GM21390 (cell line): Measurements from ENCODE around the gene FIBCD1.

Source experiments
- ATAC-seq: cut with Tn5 transposase; IDR thresholded peaks from one replicate; pipeline ENCODE4 v1.9.1; 2021; ENCODE audit not compliant: unreplicated experiment

Gene FIBCD1

DNA sequence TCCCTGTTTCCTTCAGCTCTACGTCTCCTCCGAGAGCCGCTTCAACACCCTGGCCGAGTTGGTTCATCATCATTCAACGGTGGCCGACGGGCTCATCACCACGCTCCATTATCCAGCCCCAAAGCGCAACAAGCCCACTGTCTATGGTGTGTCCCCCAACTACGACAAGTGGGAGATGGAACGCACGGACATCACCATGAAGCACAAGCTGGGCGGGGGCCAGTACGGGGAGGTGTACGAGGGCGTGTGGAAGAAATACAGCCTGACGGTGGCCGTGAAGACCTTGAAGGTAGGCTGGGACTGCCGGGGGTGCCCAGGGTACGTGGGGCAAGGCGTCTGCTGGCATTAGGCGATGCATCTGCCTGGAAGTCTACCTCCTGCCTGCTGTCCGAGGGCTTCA is 76.3 kb downstream of the FIBCD1 start:
- no peak for ATAC-seq

DNA sequence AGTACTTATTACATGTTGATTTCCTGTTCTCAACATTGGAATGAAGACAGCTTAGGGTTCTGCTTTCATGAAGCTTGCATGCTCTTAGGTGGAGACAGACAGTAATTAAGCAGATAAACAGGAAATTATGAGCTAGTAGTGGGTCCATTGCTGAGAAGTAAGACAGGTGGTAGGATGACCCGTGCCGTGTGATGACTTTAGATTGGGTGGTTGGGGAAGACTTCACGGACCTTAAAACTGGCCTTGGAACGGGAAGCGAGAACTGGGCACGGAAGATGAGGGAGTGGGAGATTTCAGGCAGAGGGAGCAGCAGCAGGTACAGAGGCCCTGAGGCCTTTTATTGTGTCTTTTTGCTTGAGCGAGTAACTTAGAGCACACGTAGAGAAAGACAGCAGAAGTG is 76.8 kb downstream of the FIBCD1 start:
- ATAC-seq = no peak

DNA sequence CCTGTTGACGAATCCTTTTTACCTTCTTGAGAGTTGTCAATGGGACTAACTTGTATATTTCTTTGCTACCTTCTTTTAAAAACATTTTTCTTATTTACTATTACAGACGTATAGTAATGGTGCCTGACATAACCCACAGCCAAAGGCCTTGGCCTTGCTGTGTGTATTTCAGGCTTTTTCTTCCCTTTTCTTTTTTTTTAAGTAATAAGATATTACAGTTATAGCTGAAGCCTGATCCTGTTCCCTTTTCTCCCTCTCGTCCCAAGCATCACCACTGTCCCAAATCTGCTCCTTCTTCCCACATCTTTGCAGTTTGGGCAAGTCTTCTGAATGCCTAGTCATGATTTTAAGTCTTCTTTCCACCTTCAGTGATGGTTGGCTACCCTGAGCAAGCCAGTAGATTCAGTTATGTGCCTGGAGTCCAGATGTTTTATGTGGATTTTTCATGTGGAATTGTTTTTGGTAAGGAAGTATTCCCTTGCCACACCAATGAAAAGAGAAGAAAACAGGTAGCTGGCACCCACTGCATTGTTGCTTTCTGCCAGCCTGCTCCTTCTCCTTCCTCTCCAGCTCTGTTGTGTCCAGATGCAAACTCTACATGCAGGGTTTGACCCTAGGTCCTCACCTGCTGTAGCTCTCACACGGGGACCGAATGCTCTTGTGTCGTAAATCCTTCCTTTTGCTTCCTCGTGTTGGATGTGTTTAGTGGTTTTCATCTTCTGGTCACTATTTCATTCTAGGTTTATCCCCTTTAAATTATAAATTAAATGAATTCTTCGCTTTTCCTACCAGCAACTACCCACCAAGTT is 77.5 kb downstream of the FIBCD1 start:
- no peak for ATAC-seq

DNA sequence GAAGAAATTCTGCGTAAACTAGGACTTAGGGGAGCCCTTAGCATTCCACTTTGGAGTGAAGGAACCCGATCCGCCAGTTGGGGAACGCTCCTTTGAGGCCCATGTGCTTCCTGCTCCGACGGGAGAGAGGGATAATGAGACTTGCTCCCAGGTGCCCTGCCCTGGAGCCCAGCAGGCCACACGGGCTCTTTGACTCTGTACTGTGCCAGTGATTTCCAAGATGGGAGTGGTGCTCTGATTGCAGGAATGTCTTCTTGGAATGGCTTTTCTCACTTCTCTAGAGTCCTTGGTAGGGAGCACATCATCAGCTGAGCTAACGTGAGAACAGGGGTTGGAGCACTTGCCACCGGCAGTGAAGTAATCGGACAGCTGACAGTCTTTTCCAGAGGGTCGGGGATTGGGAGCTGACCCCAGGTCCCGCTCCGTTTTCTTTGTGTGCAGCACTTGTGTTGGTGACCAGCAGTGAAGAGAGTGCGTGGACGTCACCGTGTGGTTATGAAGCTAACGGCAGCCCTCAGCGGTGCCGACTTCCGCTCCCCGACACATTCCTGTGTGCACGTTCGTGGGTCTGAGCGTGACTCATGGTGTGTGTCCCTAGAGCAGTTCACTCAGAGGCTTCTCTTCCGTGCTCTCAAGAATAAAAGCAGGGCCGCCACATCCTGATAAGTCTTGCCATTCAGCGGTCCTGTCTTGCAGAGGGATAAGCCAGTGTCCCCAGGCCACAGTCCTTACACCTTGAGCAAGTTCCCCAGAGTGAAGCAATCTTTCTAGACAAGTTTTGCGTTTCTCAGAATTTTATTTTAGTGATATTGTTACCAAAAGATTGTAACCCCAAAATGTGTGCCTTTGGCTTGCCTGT is 78.4 kb downstream of the FIBCD1 start:
- ATAC-seq = no peak

DNA sequence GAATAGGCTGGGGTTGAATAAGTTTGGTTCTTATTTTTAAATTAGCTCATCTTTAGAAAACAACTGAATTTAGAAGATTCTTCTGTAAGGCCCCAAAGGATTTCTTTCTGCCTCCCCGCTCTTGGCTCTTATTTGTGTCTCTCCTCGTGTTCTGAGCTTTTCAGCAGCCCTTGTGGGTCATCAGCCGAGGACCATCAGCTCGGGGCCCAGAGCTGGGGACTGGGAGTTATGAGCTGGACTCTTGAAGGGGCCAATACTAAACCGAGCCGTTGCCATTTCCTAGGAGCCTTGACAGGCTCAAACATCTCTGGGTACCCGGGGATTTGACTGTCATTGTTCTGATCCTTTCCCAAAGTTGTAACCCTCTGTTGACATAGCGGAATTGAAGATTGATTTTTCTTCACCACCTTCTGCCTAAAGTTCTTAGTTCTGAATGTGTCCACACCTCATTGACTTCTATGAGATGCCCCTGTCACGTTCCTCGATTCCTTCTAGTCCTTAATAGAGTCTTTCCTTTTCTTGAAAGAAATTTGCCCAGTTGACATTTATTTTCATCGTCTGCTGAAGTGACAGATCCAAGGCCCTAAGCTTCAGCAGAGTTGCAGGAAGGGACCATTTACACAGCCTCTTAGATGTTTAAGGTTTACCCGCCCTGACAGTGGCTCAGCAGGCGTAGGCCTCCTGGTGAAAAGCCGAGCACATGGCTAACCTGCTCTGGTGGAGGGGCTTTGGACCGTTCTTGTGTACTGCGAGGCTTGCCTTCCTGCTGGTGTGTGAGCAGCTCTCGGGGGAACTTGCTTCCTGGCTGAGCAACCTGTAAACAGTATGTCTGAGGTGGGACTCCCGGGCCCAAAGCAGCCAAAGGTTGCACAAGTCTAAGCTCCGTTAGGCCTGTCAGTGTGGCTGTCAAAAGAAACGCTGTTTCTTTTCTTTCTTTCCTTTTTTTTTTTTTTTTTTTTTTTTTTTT is 80.0 kb downstream of the FIBCD1 start:
- no peak for ATAC-seq

DNA sequence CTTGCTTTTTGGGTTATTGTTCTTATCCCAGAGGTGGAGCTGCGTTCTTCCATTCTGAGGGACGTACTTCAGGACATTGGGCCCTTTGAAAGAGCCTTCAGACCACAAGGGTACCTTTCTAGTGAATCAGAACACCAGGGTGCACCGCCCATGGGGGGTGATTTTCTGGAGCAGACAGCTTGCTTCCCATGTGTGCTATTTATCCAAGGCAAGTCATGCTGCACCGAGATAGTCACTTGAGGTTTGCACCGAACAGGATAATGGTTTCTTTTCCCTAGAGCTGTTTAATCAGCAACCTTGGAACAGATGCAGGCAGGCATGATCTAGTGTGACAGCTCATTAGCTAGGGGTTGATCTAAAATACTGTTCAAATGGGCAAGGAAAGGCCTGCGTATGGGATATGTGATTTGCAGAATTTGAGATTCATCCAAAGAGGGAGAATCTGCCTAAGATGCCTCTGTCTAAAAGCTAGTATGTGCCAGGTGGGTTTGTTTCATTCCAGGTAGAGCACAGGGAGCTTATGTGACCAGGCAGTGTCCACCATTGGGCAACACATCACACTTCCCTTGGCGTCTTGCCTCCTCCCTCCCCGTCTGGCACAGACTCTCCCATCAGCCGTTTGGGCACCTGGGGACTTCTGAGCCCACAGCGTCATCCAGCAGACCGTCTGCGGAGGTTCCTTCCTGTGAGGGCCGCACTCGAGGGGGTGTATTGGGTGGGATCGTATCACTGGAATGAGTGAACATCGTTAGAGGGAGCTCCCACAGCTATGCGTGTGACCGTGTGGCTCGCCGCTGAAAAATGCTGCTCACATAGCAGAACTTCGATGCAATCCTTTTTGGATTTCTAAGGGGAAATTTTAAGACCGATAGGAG is 80.9 kb downstream of the FIBCD1 start:
- no peak for ATAC-seq

DNA sequence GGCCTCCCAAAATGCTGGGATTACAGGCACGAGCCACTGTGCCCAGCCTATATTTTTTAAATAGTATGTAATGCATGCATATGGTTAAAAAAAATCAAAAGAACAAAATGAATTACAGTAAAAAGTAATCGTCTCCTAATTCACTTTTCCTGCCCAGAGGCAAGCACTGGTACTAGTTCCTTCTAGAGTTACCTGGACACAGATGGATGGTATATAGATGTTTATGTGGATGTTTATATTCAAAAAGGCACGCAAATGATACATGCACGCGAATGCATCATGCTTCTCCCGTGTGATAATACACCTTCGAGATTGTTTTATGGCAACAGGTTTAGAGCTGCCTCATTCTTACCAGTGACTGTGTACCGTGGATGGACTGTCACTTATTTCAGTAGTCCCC is 82.6 kb downstream of the FIBCD1 start:
- no peak for ATAC-seq

DNA sequence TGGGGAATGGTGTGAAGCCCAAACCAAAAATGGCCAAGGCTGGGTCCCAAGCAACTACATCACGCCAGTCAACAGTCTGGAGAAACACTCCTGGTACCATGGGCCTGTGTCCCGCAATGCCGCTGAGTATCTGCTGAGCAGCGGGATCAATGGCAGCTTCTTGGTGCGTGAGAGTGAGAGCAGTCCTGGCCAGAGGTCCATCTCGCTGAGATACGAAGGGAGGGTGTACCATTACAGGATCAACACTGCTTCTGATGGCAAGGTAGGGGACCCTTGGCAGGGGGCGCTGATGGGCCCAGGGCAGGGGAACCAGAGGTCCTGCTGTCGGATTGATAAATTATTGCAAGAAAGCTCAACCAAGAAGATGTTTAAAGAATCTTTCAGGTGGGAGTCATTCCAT is 84.2 kb downstream of the FIBCD1 start:
- ATAC-seq = no peak

DNA sequence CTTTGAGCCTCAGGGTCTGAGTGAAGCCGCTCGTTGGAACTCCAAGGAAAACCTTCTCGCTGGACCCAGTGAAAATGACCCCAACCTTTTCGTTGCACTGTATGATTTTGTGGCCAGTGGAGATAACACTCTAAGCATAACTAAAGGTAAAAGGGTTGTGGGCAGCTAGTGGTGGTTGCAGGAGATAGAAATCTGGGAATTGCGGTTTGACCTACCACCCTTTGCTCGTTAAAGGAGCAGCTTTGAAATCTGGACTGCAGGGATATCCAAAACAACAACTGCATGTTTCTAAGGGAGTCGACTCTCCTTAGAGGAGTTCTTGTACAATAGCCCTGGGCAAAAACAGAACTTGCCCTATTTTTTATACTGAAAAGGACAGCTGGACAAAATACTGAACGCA is 85.0 kb downstream of the FIBCD1 start:
- ATAC-seq = no peak

DNA sequence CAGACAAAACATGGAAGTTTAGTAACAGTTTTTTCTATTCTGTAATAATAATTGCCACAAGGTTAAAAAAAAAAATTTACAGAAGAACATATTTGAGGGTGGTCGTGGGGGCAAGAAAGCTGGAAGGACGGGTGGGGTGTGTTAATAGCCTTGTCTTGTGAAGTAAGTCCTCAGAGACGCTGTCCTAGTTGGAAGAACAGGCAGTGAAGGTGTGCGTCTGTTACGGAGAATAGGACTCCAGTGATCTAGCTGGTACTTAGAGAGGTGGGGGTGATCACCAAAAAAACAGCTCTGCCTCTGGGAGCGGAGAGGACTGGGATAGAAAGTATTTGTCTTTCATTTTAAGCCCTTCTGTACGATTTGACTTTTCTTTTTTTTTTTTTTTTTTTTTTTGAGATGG is 86.2 kb downstream of the FIBCD1 start:
- ATAC-seq = no peak
